Lung microvascular endothelial cell (primary cell): ENCODE results near the gene TMUB2. TPM values are rescaled to one million over a fixed set of nuclear protein-coding genes. Genes with fewer than 3 reads are reported as not detected.

Experiments
- DNase-seq, 2 donors: peaks; one replicate each; pipeline versions ENCODE4 v3.0.0 to v3.0.0-alpha.2; 2010; ENCODE audit warnings: low read depth in 2 of 2
- total RNA-seq: library from RNA; depleted of rRNA; stranded (reverse); fragments of >200 nt; gene quantifications from 2 replicates; pipeline ENCODE4 v1.2.1, GENCODE V29; 2014

TMUB2 gene
- total RNA-seq, 1 donor from 2014 or later, result 39.9 TPM

DNA sequence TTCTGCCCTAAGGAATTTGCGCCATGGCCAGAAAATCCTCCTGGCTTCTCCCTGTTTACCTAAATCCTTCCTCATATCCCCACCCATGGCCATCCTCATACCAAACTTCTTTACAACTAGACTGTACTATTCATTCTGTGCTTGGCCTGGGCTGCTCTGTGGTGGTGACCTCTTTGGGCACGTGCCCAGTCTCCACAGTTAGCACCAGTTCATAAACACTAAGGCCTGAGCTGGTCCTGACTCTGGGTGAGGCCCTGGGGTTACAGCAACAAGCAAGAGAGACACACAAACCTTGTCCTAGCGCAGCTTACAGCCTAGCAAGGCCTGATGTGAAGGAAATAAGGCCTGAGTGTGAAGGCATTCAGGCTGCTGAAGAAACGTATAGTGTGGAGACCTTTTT is 16.0 kb downstream of the TMUB2 start:
- no peak for DNase-seq

DNA sequence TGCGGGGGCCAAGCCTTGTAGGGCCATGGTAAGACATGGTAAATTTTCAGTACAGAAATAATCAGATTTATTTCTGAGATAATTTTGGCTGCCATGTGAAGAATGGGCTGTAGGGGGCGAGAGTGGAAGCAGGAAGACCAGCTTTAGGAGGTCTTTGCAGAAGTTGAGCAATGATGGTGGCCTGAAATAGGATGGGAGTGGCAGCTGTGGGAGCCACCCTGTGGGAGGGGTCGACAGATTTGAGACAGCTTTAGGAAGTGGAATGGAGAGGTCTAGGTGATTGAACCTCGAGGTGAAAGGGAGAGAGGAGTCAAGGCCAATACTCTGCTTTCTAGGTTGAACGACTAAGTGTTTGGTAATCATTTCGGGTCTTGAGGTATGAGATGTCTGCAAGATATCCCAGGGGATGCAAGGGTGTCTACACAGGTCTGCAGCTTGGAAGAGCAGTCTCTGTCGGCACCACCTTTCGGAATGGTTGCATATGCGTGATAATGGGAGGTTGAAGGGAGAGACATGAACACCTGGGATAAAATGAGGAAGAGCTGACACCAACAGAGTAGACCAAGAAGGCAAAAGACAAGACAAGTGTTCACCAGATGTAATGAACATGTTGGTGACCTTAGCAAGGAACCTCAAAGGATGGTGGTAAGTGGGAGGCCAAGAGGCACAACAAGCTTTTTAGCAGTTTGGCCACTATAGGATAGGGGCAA is 17.1 kb downstream of the TMUB2 start:
- DNase-seq, result peak; percentile 56 to 69

- peak in 1 of 2 donors; percentile 55 for DNase-seq
Observed at GRCh38 chr17:44204441-44204882, 17.7 kb downstream of the TMUB2 start.

GRCh38 chr17:44205962-44206824 is 19.4 kb downstream of the TMUB2 start:
- peak in 1 of 2 donors; percentile 32 for DNase-seq

DNA sequence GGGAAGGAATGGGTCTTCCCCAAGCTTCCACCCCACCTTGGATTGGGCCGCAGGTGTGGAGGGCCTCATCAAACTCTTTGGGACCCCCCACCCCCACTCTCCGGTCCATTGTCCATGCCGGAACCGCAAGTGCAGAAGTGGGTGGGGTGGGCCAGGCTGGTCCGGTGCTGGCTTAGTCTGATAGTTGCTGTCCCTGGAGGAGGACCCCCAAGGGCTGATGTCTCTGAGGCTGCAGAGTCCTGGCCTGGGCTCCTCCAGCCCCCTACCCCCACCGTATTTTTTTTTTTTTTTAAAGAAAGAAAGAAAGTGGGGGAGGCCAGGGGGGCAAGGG is 20.0 kb downstream of the TMUB2 start:
- no peak for DNase-seq

DNA sequence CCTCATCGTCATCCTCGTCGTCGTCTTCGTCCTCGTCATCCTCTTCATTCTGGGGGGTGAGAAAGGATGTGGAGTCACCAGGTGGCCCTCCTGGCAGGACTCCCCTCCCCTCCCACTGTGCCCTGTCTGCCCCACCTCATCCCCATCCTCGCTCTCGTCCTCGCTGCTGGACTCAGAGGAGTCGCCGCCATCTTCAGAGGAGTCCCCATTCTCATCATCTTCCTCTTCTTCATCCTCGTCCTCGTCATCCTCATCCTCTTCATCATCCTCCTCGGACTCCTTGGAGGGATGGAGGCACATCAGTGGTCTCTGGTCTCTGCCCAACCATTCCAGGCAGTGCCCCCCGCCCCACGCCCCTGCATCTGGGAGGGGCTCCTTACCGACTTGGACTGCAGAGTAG is 20.5 kb downstream of the TMUB2 start:
- DNase-seq, result no peak

DNA sequence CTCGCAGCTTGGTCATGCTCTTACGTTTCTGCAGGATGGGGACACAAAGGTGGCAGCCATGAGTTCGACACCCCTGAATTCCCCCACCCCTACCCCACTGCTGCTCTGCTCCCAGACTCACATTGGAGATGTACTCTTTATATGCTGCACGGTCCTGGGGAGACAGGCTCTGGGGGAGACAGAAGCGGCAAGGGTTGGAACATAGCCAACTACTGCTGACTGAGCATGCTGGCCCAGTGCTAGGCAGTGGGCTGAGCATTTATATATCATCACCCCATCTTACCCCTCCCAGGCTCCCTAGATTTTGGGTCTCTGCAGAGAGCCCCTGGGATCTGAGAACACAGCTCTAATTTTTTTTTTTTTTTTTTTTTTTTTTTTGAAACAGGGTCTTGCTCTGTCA is 21.0 kb downstream of the TMUB2 start:
- DNase-seq, result no peak

DNA sequence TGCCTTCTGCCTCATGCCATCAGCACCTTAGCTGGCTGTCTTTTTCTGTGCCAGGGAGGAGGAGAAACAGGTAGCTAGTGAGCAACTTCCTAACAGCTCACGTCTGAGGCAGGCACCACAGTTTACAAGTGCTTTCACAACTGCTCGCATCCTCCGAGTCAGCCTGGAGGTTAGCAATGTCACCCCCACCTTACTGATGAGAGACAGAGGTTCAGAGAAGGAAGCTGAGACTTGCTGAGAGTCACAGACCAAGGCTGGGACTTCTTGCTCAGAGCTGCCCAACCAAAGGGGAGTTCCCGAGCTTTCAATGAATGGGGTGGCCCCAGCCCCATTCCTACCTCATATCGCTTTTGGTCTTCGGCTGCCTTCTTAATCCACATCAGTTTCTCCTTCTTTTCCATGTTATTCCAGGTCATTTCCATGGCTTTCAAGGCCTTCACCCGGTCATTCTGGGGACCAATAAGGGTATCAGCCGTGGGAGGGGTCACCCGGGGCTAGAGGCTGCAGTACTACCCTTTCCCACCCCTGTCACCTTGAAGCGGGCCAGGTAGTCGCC is 23.1 kb downstream of the TMUB2 start:
- DNase-seq, result no peak

DNA sequence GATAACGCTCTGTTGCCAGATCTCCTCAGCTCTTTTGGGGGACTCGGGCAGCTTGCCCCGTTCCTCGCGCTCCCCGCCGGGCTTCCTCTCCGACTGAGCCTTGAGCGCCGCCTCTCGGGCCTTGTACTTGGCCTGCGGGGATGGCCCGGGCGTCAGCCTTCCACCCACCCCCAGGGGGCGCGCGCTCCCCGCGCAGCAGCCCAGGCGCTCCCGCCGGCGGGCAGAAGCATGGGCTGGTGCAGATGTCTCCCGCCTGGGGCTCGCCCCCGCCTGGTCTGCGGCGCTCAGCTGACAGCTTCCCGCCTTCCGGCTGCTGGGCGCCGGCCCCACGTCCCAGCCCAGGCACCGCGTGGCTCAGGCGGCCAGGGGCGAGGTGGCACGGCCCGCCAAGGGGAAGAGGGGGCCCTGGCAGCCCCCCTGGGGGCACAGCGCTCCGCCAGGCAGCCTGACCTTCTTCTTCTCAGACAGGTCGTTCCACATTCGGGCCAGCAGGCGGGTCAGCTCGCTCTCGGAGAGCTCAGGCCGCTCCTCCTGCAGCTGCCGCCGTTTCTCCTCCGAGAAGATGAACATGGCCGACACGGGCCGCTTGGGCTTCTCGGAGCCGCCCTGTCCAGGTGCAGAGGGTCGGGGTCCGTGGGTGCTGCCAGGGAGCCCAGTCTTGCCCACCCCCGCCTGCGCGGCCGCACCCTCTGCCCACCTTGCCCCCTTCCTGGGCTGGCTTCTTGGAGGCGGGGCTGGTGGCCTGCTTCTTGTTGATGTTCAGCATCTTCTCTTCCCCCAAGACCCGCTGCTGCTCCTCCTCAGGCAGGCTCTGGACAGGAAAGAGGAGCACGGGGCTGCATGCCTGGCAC is 23.8 kb downstream of the TMUB2 start:
- DNase-seq, result peak; percentile 92 to 93

DNA sequence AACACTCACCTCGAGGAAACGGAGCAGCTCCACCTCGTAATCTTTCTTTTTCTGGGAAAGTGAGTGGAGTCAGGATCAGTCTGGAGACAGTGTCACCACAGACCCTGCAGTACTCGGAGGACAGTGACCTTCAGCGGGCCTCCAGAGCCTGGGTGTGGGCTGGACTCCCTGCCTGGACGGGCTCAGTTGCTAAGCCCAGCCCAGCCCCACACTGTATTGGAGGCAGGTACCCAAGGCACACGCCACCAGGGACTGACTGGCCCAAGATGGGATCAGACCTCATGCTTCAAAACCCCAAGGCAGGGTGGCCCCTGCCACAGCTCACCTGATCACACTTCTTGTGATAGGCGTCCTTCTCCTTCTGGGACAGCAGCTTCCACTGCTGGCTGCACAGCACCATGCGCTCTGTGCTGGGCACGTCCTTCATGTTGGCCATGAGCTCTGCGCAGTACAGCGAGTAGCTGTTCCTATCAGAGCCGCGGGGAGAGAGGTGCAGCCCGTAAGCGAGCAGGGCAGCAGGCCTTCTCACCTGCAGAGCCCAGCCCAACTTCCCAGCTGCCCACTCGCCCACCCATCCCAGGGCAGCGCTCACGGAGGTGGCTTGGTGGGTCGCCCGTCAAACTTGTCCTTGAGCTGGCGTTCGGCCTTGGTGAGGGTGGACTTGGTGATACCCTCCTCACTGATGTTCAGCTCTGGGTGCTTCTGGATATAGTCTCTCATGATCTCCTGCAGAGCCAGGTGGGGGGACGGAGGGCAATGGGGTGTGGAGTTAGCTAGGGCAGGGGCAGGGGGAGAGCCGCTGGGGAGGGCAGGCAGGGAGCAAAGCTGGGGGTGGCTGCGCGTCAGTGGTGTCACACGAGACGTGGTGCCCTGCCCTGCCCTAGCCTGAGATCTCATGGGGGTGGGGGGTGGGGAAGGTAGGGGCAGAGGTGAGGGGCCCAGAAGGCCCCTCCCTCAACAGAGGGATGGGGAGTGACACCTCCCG is 24.8 kb downstream of the TMUB2 start:
- no peak for DNase-seq

DNA sequence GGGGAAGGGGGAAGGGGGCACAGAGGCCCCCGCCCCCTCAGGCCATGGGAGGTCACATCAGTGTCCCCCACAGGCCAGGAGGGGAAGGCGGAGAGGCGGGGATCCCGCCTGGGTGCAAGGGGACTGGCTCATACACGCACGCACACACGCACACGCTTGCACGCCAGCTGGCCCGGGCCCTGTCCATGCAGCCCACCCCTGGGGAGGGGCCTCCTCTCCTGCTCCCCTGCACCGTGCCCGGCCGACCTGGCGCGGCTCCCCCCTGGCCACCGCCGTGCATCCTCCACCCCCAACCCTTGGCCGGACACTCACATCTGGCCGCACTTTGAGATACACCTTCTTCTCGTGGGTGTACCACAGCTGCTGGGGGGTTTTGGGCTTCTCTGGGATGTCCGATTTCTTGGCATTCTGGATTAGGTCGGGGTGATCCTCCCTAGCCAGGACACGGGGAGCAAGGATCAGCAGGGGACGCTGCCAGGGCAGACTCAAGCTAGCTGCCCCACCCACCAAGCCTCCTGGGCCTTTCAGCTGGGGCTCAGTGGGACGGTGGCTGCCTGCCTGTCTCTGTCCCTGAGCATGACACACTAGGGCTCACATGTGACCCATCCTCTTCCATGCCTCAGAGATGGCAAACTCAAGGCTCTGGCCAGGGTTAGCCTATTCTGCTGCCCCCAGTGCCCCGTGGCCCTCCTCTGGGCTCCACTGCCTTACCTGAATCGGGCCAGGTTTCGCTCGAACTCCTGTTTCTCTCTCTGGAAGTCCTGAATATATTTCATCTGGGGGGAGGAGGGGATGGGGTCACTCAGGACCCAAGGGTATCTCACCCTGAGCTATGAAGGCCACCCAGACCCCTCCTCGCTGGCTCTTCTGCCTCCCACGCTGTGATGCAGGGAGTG is 26.0 kb downstream of the TMUB2 start:
- no peak for DNase-seq

GRCh38 chr17:44213403-44214229 is 26.8 kb downstream of the TMUB2 start:
- DNase-seq, result no peak

DNA sequence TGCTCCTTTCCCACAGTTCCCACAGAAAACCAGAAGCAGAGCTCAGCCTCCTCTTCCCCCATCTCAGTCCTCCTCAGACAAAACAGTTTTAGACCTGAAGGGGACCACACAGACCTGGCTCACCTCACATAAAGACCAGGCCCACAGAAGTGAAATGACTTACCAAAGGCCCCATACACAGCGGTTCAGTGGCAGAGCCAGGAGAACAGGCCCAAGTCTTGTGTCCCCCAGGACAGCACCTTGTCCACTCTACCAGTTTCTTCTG is 27.4 kb downstream of the TMUB2 start:
- no peak for DNase-seq

GRCh38 chr17:44214896-44215295 is 28.1 kb downstream of the TMUB2 start:
- no peak for DNase-seq

DNA sequence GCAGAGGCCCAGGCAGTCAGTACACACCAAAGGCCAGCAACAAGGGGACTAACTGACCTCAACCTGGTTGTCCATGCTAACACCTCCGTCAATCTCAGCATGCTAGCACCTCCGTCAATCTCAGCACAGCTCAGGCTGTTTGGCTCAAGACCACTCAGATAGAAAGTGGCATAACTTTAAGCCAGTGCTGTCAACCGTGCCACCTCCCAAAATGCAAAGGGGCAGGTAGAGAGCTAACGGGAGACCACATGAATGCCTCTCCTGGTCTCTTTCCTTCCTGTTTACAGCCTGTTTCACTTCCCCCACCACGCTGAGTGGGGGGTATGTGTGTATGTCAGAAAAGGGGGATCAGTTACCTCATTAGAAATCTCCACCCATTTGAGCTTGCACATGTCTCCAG is 29.4 kb downstream of the TMUB2 start:
- DNase-seq, result no peak

GRCh38 chr17:44216694-44217093 is 29.9 kb downstream of the TMUB2 start:
- DNase-seq, result peak in 1 of 2 donors; percentile 35

- no peak for DNase-seq
Observed at GRCh38 chr17:44217738-44218343, 31.1 kb downstream of the TMUB2 start.

GRCh38 chr17:44218344-44219107 is 31.8 kb downstream of the TMUB2 start:
- peak; percentile 91 to 95 for DNase-seq
